NCI-H345 (cell line): Measurements from ENCODE around the gene GCHFR.

ENCODE experiments used
- DNase-seq: peaks from one replicate; lab custom pipeline; 2025; lab: John Stamatoyannopoulos, UW

GCHFR gene

DNA sequence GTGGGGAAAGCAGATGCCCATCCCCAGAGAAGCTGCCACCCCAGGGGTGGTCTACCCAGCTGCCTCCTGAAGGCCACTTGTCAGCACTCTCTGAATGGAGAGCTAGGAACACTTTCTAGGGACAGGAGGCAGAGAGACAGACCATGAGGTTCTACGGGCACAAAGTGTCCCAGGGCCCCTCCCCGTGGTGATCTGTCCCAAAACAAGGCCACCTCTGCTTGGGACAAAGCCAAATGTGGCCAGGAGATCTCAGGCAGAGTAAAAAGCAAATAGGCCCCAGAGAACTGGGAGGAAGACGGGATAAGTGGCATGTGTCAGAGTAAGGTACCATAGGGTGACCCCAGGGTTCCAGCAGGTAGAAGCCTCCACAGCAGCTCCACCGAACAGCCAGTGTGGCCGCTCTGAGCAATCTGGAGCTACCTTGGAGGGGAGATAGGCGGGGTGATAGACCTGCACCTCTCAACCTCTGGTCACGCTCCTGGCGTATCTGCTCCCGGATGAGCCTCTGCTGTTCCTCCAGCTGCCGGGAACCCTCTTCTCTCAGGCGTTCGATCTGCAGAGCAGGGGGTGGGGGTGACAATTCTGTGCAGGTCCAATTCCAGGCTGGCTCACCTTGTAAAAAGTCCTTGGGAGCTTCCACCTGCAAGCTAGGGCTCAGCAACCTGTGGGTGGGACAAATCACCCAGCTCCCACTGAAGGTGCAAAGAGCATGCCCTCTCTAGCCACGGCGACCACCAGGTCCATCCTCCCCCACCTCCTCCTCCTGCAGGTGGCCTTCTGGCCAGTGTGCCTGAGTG is 12.1 kb downstream of the GCHFR start:
- no peak for DNase-seq

DNA sequence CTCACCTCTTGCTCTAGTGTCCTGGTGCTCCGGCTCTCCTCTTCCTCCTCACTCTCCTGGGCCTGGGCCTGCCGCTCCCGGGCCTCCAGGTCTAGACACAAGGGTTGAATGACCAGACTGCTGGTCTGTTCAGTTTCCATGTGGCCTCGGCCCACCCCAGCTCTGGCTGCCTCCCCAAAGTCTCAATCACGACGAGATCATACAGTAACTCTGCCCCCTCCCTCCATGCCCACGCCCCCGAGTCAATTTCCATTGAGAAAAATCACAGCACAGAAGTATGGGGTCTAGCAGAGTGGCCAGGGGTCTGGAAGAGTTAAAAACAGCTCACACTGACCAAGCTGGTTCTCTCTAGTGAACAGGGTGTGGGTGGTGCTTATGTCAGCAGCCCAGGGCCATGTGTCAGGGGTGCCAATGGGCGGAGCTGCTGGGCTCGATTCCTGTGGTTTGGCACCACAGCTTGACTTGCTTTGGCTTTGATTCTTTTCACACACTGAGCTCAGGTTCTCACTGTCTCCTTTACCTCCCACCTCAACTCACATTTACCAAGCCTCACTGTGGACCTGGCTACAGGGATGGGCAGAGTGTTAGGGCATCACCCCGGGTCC is 12.8 kb downstream of the GCHFR start:
- no peak for DNase-seq

DNA sequence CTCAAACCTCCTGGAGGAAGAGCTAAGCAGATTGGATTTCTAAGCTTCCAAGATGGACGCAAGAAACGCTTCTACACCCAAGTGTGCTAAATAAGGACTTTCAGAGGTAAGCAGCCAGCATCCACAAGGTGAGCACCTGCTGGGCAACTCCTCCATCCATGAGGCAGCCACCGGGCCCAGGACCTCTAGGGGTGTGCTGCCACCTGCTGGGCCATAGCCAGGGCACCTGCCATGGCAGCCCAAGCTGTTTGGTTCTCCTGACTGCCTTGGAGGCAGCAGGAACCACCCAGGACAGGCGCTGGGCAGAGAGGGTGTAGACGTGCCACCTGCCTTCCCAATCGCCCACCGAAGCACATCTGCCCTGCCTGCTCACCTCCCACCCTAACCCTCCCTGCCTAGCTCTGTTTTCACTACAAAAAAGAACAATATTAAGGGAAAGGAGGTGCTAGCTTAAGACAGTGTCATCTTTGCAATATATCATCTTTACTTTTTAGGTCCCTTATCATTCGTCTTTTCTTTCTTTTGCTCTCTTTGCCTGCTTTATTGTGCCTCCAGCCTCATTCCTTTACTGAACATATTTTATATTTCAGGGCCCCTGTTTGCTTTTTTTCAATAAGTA is 18.9 kb downstream of the GCHFR start:
- peak; percentile 68 for DNase-seq

DNA sequence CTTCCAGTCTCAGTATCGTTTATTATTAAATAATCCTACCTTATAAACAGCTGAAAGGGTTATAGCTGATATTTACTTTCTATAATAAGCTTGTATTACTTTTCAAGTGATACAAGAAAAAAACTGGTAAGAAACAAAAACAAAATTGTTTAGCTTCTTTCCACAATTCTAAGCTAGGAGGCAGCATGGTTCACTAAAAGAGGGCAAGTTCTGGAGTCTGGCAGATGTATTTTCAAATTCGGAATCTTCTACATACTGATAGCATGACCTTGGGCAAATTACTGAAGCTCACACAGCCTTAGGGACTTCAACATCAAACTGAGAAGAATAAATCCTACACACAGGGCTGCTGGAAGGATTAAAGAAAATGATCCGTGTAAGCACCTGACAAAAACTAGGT is 21.3 kb downstream of the GCHFR start:
- DNase-seq: no peak

DNA sequence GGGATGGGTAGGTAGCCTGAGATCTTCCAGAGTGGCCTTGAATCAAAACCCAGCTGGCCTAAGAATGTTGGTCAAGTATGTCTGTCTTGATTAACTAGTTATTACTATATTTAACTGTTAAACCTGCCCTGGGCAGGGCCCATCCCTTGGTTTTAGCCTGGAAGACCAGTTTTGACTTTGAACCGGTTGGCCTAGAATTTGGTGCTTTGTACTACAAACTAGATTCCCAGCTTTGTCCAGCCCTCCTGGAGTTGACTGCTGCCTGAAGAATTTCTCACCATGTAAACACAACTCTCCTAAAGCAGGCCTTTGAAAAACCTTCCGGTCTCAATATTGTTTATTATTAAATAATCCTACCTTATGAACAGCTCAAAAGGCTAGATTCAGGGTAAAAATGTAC is 21.9 kb downstream of the GCHFR start:
- no peak for DNase-seq

DNA sequence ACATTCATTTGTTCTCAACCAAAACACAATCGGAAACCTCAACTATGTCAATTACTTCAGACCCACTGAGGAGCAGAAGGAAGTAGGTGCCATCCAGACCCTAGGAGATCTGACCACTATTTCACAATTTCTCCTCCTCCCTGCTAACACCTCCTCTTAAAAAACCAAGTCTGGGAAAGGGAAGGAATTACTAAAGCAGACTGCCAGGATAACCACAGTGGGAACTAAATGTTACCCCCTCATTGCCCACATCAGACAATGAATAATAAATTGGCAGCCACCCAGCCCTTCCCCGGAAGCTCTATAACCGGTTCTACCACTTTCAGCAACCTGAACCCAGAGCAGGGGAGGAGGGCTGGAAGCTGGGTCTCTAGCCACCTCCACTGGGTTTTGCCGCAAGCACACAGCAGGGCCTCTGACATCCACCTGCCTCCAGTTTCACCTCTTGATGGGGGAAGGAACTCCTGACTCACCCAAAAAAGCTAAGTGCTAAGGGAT is 23.5 kb downstream of the GCHFR start:
- DNase-seq: peak; percentile 96

DNA sequence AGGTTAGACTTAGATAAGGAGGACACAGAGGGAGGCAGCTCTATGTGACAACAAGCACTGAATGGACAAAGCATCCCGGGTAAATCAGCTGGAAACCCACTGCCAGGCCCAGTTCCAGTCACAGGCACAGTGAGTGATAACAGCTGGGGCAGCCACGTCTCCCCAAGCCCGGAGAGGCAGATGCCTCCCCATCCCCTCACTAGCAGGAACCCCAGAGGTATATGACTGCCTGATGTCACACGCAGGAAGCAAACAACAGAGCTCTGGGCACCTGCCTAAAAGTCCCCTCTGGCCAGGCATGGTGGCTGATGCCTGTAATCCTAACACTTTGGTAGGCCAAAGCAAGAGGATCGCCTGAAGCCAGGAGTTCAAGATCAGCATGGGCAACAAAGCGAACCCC is 24.1 kb downstream of the GCHFR start:
- peak; percentile 76 for DNase-seq

DNA sequence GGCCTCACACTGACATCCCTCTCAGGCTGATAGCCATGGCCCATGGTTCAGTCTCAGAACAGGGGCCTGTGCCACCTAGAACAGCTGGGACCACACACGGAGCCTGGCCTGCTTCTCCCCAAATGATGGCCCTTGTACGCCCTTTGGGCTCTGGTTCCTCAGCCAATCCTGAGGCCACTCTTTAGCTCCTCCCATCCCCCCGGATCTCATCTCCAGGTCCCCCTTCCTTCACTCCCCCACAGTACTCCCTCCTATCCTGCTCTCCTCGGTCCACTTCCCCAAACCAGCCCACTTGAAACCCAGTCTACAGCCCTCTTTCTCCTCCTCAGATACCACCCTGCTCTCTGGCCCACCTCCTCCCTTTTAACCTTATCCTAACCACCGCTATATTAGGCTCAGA is 25.3 kb downstream of the GCHFR start:
- no peak for DNase-seq

DNA sequence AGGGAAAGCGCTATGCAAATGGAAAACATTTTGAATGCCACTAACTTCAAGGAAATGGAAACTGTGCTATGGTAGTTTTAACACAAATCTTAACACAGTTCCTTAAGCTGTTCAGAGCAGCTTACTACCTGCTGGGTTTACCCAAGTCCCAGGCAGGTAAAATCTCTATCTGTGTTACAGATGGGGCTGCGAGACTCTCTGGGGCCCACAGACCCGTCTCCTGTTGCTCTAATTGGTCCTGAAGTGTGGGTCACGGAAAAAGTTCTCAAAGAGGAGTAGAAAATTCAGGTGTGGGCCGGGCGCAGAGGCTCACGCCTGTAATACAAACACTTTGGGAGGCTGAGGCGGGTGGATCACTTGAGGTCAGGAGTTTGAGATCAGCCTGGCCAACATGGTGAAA is 26.1 kb downstream of the GCHFR start:
- DNase-seq: no peak

DNA sequence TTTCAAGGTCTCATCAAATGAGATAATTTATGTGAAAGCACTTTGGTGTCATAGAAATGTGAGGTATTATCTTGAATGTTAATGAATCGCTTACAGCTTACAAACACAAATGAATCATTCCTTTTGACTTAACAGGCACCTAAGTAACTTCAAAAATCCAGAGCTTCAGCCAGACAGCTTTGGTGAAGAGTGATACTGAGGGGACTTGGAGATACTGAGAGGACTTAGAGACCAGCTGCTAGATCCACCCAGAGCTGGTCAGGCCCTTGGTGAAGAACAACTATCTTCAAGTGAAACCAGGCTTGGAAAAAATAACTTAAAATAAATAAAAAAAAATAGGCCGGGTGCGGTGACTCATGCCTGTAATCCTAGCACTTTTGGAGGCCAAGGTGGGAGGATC is 26.9 kb downstream of the GCHFR start:
- DNase-seq: no peak

DNA sequence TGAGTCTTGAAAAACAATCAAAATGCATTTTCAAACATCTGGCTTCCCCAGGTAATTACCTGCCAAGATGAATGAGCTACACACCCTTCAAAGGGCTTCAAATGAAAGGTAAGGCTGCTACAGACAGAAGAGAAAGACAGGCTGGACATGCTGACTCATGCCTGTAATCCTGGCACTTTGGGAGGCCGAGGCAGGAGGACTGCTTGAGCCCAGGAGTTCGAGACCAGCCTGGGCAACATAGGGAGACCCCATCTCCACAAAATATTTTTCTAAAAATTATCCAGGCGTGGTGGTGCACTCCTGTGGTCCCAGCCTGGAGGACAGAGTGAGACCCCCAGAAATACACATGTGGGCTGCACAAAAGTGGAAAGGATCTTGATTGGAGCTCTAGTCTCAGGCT is 28.5 kb downstream of the GCHFR start:
- no peak for DNase-seq

DNA sequence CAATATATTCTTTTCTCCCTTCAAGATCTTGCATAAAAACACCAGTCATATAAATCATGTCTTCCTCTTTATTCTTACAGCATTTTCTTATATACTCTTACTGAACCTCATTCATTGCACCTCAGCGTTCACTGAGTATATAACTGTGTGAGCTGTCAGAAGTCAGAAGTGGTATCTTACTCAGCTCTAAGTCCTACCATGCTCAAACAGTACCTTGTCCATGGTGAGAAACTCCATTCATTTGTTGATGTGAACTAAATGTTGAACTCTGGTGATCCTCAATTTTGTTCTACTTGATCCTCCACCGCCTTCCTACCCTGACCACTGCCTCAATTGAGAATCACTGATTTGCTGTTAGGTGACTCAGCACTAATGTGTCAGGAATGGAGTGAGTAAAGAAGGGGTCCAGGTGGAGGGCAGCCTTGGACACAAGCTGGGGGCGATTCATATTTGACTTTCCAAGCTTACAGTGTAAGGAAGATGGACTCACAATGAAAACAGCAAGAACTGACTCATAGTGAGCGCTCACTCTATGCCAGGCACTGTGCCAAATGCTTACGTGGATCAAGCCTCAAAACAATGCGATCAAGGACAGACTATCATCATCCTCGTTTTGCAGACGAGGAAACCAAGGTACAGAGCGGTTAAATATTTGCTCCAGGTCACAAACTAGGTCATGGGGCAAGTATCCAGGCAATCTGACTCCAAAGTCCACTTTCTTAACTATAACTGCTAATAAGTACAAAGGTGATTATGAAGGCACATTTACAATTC is 29.5 kb downstream of the GCHFR start:
- peak; percentile 35 for DNase-seq

DNA sequence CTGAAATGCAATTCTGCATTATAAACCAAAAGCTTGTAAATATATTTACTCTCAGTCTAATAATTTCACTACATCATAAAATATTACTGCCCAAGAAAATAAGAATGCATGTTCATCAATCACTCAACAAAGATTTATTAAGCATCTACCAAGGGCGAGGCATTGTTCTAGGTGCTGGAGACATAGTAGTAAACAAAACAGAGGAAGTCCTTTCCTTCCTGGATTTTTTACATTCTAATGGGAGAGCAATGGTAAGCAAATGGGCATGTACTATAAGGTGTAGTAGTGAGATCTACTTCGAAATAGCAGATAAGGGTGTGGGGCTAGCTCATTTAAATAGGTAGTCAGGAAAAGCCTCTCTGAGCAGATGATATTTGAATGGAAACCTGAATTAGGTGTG is 32.2 kb downstream of the GCHFR start:
- DNase-seq: no peak

DNA sequence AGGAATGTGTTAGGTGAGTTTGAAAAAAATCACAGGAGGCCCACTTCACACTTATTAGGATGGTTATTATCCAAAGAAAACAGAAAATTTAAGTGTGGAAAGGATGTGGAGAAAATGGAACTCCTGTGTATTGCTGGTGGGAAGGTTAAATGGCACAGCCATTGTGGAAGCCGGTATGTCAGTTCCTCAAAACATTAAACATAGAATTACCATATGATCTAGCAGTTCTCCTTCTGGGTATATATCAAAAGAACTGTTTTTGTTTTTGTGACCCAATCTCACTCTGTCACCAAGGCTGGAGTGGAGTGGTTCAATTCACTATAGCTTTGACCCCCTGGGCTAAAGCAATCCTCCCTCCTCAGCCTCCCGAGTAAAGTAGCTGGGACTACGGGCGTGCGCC is 32.6 kb downstream of the GCHFR start:
- DNase-seq: no peak

DNA sequence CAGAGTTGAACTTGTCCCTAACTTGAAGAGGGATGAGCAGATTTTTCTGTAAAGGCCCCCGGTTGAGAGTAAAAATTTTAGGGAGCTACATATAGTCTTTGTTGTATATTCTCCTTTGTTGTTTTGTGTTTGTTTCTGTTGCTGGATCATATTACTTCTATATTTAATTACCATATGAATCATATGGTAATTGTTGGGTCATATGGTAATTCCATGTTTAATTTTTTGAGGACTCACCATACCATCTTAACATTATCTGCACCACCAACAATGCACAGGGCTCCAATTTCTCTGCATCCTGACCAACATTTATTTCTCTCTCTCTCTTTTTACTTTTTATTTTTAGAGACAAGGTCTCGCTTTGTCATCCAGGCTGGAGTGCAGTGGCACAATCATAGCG is 35.7 kb downstream of the GCHFR start:
- DNase-seq: no peak

DNA sequence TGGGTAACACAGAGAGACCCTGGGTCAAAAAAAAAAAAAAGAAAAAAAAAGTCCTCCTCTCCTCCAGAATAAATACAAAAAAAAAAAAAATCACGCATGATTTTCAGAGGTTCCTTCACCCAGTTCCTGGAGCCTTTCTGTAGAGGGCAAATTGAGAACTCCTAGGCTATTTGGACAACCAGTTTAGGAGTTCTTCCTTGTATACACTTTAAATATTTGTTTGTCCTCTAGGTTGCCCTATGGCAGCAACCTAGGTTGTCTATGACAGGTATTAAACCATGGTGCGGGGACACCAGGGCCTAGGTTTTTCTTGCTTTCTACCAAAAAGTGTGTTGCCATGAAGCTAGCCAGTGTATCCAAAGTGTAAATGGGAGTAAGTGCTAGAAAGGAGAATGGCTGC is 39.2 kb downstream of the GCHFR start:
- DNase-seq: no peak

DNA sequence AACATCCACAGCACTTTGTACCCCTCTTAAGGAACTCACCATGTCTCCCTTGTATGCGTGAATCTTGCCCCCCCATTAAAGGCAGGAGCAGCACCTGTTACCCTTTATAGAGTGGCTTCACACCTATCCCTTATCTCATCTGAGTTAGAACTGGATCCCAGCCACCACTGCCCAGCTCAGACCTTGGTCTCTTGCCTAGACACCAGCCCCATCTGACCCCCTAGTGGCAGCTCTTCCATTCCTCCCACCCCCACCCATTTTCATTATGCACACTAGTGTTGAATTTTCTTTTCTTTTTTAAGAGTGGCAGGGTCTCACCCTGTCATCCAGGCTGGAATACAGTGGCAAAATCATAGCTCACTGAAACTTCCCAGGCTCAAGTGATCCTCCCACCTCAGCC is 39.8 kb downstream of the GCHFR start:
- DNase-seq: no peak

DNA sequence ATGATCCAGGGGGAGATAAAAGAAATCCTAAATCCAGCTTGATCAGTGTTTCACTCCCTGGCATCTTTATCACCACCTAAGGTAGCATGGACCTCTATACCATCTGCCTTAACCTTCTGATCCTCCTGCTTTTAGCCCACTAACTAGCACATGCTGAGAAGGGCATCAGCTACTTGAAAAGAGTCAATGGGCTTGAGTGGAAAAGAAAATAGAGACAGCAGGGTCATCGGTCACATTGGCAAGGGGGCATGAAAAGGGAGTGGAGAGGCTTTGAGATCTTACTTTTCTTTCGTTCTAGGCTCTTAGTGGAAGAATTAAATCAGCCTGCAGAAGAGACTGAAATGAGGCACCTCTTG is 42.8 kb downstream of the GCHFR start:
- DNase-seq: no peak

DNA sequence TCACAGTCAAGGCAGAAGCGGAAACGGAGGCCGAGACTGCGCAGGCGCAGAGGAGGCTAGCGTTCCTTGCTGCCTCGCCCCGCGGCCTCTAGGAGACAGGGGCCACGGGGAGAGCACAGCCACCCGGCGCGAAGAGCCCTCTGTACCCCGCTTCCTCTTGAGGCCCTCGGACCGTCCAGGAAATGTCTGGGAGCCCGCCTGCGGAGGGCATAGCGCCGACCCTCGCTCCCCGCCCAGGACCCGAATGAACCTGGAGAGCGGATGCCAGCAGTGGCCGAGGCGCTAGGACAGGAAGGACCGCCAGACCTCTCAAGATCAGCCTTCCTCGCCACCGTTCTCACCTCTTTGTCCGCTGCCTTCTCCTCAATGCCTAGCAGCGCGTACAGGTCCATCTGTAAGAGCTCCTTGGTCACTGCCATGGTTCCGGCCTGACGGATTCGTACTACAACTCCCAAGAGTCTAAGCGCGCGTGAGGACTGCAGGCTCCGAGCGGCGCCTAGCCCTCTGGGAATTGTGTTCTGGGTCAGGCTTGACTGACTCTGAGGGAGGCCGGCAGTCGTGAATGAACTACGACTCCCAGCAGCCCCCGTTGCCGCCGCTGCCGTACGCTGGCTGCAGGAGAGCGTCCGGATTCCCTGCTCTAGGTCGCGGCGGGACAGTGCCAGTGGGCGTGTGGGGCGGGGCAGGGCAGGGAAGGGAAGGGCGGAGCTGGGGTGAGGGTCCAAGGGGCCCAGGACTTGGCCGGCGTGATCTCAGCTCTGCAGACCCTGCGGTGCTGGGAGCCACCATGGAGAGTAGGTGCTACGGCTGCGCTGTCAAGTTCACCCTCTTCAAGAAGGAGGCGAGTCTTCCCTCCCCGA is 43.4 kb downstream of the GCHFR start, which contains the start of the genes DNAJC17 and ZFYVE19:
DNAJC17 (minus strand) TSS at position 446 of the 860 bp plus-strand sequence; CDS start at position 419, 27 bp downstream.
ZFYVE19 (plus strand) TSS at position 62 of the 860 bp plus-strand sequence; CDS start at position 563, 501 bp downstream.
- peak; percentile 97 for DNase-seq

DNA sequence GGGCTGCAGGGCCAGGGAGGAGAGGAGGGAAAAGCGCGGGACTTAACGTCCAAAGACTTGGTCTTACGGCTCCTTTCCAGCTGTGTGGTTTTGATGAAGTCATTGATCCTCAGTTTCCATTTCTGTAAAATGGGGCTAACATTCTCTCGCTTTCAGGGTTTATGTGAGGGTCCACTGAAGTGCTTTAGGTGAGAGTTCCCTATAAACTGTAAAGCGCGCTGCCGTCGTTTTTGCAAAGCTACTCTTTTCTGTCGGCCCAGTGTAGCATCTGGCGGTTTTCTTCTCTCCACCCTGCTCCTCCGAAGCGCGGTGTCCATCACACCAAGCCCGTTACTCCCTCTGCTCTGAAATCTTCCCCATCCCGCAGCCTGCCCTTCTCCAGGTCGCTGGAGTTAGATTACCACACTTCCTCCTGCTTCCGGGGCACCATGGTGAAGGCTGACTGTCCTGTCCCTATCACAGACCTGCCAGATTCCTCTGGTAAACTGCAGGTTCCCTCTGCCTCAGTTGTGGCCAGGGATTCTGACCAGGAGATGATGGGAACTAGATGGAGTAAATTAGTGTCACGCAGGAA is 44.1 kb downstream of the GCHFR start:
- no peak for DNase-seq

DNA sequence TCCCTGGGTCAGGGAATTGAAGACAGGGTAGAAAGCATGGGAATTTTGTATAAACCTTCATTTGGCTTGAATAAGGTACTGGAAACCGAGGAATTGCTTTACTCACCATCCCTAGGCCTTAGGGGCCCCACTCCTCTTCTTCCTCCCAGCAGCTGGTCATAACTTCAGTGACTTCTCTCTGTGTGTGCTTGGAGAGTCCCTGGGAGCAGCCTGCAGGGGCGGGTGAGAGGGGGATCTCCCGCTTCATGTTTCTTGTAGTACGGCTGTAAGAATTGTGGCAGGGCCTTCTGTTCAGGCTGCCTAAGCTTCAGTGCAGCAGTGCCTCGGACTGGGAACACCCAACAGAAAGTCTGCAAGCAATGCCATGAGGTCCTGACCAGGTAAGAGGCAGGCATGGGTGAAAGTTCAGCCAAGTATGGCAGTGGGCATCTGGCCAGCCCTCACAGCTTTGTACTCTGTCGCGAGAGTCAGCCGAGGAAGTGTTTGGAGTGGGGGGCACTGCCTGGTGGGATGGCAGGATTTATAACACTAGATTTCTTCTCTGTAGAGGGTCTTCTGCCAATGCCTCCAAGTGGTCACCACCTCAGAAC is 45.1 kb downstream of the GCHFR start:
- no peak for DNase-seq
